Measurements from ENCODE around the gene RASL10A.

DNA sequence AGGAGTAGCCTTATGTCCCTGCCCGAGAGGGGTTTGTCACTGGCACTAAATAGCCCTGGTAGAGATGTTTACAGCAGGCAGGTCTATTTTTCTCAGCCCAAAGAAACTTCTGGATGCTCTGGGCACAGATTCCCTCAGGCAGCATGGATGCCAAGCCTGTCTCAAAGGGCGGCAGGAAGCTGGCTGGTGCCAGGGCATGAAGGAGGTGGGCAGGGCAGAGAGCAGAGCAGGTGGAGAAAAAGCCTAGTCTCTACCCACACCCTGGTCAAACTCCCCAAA, 13.2 kb downstream of the RASL10A start:
- TF ChIP-seq CTCF (IDR thresholded peaks at IDR 0.05) = no peak
- TF ChIP-seq POLR2A (IDR thresholded peaks at IDR 0.05) = no peak
